HFF-Myc (cell line): Measurements from ENCODE around the gene CFAP43.

ENCODE experiments used
- DNase-seq: peaks from one replicate; pipeline ENCODE4 v3.0.0-alpha.2; 2011; ENCODE audit warnings: low read depth; ENCODE audit errors: extremely low read depth
- H3K4me3 ChIP-seq: replicated peaks from 2 replicates; pipeline ENCODE4 v1.5.1; 2011; ENCODE audit warnings: low read depth, mild to moderate bottlenecking, control low read depth, low read length
- TF ChIP-seq, protein P1 (sequence below): IDR thresholded peaks from 2 replicates; pipeline ENCODE4 v1.5.1; 2012; ENCODE audit warnings: mild to moderate bottlenecking, low read depth, low read length, control low read depth; ENCODE audit errors: missing control alignments

CFAP43 gene

DNA sequence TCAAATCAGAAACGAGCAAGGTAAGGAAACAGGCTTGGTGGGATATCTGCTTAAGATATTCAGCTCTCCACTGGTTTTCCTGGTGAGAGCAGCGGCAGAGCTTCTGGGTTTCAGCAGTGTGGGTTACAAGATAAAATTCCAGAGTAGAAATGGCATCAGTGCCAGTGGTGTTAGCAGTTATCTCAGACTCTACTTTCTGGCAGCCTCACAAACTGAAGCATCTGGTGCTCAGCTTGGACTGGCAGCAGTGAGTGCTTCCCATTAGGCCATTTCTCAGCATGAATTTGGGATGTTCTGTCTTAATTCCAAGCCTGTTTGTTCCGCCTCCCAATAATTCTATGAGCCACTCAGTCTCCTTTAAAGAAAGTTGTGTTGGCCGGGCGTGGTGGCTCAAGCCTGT is 29.9 kb upstream of the CFAP43 start:
- H3K4me3 ChIP-seq, result no peak overlapping the region
- DNase-seq, result no peak
- TF ChIP-seq, protein P1, sequence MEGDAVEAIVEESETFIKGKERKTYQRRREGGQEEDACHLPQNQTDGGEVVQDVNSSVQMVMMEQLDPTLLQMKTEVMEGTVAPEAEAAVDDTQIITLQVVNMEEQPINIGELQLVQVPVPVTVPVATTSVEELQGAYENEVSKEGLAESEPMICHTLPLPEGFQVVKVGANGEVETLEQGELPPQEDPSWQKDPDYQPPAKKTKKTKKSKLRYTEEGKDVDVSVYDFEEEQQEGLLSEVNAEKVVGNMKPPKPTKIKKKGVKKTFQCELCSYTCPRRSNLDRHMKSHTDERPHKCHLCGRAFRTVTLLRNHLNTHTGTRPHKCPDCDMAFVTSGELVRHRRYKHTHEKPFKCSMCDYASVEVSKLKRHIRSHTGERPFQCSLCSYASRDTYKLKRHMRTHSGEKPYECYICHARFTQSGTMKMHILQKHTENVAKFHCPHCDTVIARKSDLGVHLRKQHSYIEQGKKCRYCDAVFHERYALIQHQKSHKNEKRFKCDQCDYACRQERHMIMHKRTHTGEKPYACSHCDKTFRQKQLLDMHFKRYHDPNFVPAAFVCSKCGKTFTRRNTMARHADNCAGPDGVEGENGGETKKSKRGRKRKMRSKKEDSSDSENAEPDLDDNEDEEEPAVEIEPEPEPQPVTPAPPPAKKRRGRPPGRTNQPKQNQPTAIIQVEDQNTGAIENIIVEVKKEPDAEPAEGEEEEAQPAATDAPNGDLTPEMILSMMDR, result no peak

DNA sequence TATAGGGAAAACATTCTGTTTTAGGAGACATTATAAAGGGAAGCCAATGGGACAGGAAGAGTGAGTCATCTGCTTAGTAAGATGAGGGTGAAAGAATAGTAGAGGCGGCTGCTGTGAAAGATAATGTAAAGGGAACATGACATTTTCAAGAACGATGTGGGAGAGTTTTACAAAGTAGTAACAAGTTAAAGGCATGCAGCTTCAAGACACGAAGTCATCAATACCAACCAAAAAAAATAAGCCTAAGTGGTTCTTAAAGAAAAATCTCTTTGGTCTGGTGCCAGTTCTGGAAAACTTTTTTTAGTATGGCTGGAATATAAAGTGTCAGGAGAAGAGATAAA is 28.6 kb upstream of the CFAP43 start:
- H3K4me3 ChIP-seq, result no peak overlapping the region
- TF ChIP-seq, protein P1, result no peak
- no peak for DNase-seq

DNA sequence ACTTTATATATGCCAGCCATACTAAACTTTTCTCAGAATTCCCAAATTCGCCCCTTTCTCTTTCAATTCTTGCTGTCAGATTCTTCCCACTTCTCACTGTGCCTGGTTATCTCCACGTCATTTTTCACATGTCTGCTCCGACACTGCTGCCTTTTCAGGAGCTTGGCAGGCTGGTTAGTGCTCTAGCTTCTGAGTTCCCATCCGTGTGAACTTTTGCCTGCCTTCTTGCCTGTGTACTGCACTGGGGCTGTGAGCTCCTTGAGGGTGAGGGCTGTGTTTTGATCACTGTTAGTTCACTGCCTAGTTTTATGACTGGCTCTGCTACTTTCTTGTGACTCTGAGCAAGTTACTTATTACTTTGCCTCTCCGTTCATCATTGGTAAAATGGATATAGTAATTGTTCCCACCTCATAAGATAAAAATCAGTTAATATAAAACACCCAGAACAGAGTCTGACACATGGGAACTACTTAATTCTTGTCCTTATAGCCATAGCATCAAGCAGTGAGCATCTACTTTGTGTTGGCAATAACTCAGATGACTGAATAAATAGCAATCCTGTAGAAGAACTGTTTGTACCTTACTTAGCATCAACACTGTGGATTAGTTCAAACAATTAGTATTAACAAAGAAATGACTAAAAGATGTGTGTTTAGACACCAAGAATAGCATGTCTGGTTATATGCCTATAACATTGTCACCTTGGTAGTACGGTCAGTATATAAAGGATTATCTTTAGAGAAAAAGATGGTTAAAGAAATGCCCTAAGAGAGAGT is 28.0 kb upstream of the CFAP43 start:
- TF ChIP-seq, protein P1, result no peak
- DNase-seq, result no peak
- no peak overlapping the region for H3K4me3 ChIP-seq

DNA sequence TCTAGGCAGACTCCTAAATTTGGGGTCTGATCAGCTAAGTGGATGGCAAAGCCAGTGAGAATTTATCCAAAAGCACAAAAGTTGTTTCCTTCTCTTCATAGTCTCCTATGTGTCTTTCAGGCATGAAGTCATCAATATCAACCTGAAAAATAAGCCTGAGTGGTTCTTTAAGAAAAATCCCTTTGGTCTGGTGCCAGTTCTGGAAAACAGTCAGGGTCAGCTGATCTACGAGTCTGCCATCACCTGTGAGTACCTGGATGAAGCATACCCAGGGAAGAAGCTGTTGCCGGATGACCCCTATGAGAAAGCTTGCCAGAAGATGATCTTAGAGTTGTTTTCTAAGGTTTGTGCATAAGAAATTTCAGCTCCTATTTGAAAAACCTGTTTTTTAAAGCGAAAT is 27.3 kb upstream of the CFAP43 start:
- no peak overlapping the region for H3K4me3 ChIP-seq
- TF ChIP-seq, protein P1, result no peak
- DNase-seq, result no peak

DNA sequence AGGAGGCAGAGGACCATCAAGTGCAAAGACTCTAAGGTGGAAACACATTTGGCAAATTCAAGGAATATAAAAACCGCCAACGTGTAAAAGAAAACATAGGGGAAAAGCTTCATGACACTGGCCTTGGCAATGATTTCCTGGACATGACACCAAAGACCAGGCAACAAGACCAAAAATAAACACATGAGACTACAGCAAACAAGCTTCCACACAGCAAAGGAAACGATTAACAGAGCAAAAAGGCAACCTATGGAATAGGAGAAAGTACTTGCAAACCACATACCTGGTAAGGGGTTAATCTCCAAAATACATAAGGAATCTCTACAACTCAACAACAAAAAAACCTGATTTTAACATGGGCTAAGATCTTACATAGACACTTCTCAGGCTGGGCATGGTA is 26.0 kb upstream of the CFAP43 start:
- DNase-seq, result no peak
- no peak overlapping the region for H3K4me3 ChIP-seq
- TF ChIP-seq, protein P1, result no peak

DNA sequence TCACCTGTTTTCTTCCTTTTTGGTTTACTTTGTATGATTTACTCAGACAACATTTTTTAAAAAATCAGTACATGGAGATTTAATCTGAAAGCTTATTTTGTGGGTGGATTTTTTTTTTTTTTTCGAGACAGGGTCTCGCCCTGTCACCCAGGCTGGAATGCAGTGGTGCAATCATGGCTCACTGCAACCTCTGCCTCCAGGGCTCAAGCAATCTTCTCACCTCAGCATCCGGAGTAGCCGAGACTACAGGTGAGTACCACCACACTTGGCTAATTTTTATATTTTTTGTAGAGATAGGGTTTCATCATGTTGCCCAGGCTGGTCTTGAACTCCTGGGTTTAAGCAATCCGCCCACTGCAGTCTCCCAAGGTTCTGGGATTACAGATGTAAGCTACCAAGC is 25.1 kb upstream of the CFAP43 start:
- DNase-seq, result no peak
- TF ChIP-seq, protein P1, result no peak
- H3K4me3 ChIP-seq, result no peak overlapping the region

DNA sequence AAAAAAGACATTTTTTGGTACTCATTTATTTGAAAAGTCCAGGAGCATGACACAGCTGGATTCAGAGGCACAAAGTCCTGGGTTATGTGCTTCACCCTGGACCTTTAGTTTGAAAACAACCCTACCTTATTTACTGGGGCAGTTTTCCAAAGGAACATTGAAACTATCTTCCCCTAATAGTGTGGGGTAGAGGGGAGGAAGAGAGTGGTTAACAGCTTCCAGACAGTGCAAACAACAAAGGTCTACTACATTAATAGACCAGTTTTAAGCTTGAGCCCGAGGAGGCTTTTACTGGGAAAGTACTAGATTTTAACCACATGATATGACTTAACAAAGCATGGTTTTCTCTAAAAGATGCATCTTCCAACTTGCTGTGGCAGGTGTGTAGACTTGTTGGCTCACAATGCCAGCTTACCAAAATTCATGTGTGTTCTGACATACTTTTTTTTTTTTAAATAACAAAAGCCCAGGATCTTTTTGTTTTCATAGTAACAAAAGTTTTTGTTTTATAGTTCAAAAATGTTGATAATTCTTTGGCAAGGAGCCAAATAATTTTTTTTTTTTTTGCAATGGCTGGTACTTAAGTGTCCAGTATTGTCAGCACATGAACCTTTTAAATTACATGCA is 24.3 kb upstream of the CFAP43 start:
- TF ChIP-seq, protein P1, result no peak
- peak overlapping the region; percentile 84 for H3K4me3 ChIP-seq
- DNase-seq, result no peak
